ENCODE data around the gene NPIPB9. TPM values are rescaled to one million over a fixed set of nuclear protein-coding genes. Genes with fewer than 3 reads are reported as not detected.
A peak's percentile ranks its signal among the peaks of the same experiment; 100 is the strongest.
"Not testable (repeated sequence)": the region's sequence is repeated elsewhere in the genome, so short reads cannot be mapped to it uniquely, and the experiment has no call there.

The NPIPB9 gene
- total RNA-seq, 1 experiment from 2014 or later: 0.90 TPM

DNA sequence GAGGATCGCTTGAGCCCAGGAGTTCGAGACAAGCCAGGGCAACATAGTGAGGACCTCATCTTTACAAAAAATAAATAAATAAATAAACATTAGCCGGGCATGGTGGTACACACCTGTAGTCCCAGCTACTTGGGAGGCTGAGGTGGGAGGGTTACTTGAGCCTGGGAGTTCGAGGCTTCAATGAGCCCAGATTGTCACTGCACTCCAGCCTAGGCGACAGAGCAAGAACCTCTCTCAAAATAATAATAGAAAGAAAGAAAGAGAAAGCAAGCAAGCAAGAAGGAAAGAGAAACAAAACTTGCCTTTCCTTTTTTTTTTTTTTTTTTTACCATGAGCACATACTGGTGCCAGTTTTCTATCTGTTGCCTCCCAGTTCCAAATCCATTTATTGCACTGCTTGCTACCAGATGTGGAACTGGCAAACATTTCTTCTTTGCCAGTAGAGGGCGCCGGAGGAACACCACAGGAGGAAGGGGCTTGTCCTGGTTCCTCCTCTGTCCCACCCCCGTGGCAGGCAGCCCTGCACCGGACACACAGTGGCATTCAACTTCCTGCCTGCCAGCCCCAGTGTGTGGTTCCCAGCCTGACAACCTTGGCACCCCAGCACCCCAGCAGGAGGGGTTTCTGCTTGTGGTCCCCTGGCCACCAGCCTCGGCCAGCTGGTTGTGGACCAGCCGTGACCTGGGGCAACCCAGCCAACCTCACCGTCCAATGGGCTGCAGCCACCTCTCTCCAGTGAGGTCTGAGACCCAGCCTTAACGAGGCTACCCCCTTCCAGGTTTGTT, 50.8 kb downstream of the NPIPB9 start:
- in situ Hi-C loops (cut with HindIII; ENCODE audit: low pct_unique_long_range_greater_than_20kb, low sequenced_read_pairs); intact Hi-C loops (cut with micrococcal nuclease; ENCODE audit: unreplicated experiment); H3K9me3 ChIP-seq (ENCODE audit: control insufficient read depth, insufficient read depth, low read depth, low read length); CTCF ChIA-PET; DNase-seq (ENCODE audit: low read depth, low spot score); H3K27ac ChIP-seq (ENCODE audit: low read length); H3K4me1 ChIP-seq (ENCODE audit: control insufficient read depth, insufficient read depth, low read length); BruUV-seq (replicated peaks); POLR2A ChIA-PET; H3K27me3 ChIP-seq (ENCODE audit: control insufficient read depth, insufficient read depth, low read length); H3K36me3 ChIP-seq (ENCODE audit: control insufficient read depth, insufficient read depth, low read length): not testable (repeated sequence)
- ATAC-seq: peak; percentile 91
- 0 out of 2 replicates have a peak, but pooled peaks have one; percentile 26 for TF ChIP-seq CTCF (IDR thresholded peaks at IDR 0.05)
- H3K4me3 ChIP-seq (ENCODE audit: low read depth in 2 of 2, low read length in 2 of 2): peak overlapping the region in 1 of 2 experiments; percentile 14; a peak in 1 of 4 replicates

DNA sequence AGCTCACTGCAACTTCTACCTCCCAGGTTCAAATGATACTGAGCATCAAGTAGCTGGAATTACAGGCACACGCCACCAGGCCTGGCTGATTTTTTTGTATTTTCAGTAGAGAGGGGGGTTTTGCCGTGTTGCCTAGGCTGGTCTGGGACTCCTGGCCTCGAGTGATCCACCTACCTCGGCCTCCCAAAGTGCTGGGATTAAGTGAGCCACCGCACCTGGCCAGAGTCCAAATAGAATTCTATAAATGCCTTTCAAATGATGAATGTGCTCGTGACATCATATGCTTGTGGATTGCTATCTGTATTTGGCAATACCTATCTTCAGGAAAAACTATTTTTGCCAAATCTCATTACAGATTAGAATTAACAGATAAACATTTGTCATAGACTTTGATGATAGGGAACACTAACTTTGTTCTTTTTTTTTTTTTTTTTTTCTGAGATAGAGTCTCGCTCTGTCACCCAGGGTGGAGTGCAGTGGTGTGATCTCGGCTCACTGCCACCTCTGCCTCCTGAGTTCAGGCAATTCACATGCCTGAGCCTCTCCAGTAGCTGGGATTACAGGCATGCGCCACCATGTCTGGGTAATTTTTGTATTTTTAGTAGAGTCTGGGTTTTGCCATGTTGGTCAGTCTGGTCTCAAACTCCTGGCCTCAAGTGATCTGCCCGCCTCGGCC, 56.0 kb downstream of the NPIPB9 start:
- H3K27me3 ChIP-seq (ENCODE audit: control insufficient read depth, insufficient read depth, low read length); H3K27ac ChIP-seq (ENCODE audit: low read length); POLR2A ChIA-PET; CTCF ChIA-PET; H3K36me3 ChIP-seq (ENCODE audit: control insufficient read depth, insufficient read depth, low read length); H3K4me1 ChIP-seq (ENCODE audit: control insufficient read depth, insufficient read depth, low read length); BruUV-seq (replicated peaks); in situ Hi-C loops (cut with HindIII; ENCODE audit: low pct_unique_long_range_greater_than_20kb, low sequenced_read_pairs); DNase-seq (ENCODE audit: low read depth, low spot score); H3K9me3 ChIP-seq (ENCODE audit: control insufficient read depth, insufficient read depth, low read depth, low read length); H3K4me3 ChIP-seq (ENCODE audit: low read depth in 2 of 2, low read length in 2 of 2); intact Hi-C loops (cut with micrococcal nuclease; ENCODE audit: unreplicated experiment): not testable (repeated sequence)
- peak; percentile 43 for ATAC-seq

GRCh38 chr16:28820016-28820415, 68.4 kb downstream of the NPIPB9 start:
- H3K36me3 ChIP-seq (ENCODE audit: control insufficient read depth, insufficient read depth, low read length): peaks cover 7% of the 10 kb centered on the region; the same call in 1 of the 2 replicates
- no TSS peak for BruUV-seq (replicated peaks)
- intact Hi-C loops (cut with micrococcal nuclease; ENCODE audit: unreplicated experiment): no loop called here
- H3K27me3 ChIP-seq (ENCODE audit: control insufficient read depth, insufficient read depth, low read length): no peaks in the 10 kb centered on the region
- no peak overlapping the region for H3K27ac ChIP-seq (ENCODE audit: low read length)
- ChIA-PET CTCF (no interaction called here), POLR2A (no interaction called here)
- ATAC-seq (no peak), DNase-seq (ENCODE audit: low read depth, low spot score) (no peak)
- in situ Hi-C loops (cut with HindIII; ENCODE audit: low pct_unique_long_range_greater_than_20kb, low sequenced_read_pairs): no loop called here
- H3K9me3 ChIP-seq (ENCODE audit: control insufficient read depth, insufficient read depth, low read depth, low read length): no peaks in the 10 kb centered on the region
- TF ChIP-seq TCF7L2 (IDR thresholded peaks at IDR 0.05; ENCODE audit: low read depth, low read length): no peak
- peaks cover 9% of the 10 kb centered on the region for H3K4me1 ChIP-seq (ENCODE audit: control insufficient read depth, insufficient read depth, low read length)
- H3K4me3 ChIP-seq (ENCODE audit: low read depth in 2 of 2, low read length in 2 of 2): no peak overlapping the region

DNA sequence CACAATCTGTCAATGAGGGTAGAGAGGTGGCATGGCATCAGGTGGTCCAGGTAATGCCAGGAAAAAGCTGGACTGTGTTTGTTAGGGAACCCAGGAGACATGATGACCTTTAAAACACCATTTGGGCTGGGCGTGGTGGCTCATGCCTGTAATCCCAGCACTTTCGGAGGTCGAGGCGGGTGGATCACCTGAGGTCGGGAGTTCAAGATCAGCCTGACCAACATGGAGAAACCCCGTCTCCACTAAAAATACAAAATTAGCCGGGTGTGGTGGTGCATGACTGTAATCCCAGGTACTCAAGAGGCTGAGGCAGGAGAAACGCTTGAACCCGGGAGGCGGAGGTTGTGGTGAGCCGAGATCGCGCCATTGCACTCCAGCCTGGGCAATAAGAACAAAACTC, 69.0 kb downstream of the NPIPB9 start:
- POLR2A ChIA-PET; in situ Hi-C loops (cut with HindIII; ENCODE audit: low pct_unique_long_range_greater_than_20kb, low sequenced_read_pairs); BruUV-seq (replicated peaks): not testable (repeated sequence)

More for the DNA sequence above, 69.0 kb downstream of the NPIPB9 start:
- H3K27me3 ChIP-seq (ENCODE audit: control insufficient read depth, insufficient read depth, low read length); H3K9me3 ChIP-seq (ENCODE audit: control insufficient read depth, insufficient read depth, low read depth, low read length); ATAC-seq; DNase-seq (ENCODE audit: low read depth, low spot score); CTCF ChIA-PET; H3K27ac ChIP-seq (ENCODE audit: low read length); intact Hi-C loops (cut with micrococcal nuclease; ENCODE audit: unreplicated experiment); H3K4me3 ChIP-seq (ENCODE audit: low read depth in 2 of 2, low read length in 2 of 2): not testable (repeated sequence)
- H3K4me1 ChIP-seq (ENCODE audit: control insufficient read depth, insufficient read depth, low read length): peaks cover 14% of the 10 kb centered on the region
- H3K36me3 ChIP-seq (ENCODE audit: control insufficient read depth, insufficient read depth, low read length): peaks cover 12% of the 10 kb centered on the region
